K562 (cell line): ENCODE results near the gene EPB41L2. TPM values are rescaled to one million over a fixed set of nuclear protein-coding genes. Genes with fewer than 3 reads are reported as not detected.

Experiments
- ATAC-seq: fragments of 200-7000 bp; cut with Tn5 transposase; 3 replicates; pipeline ENCODE4 v1.9.1; 2020; ENCODE audit warnings: moderate library complexity
- BruUV-seq: library from RNA; stranded (reverse); fragments of 400-500 nt; replicated peaks from 2 replicates; lab custom pipeline; 2021; lab: Mats Ljungman, UMichigan
- CTCF ChIA-PET: fragments of 300-600 bp; formaldehyde crosslinking; extraction: SDS; loops from one replicate; lab custom pipeline; 2021; ENCODE audit warnings: low intra/inter-chr PET ratio; lab: Yijun Ruan, JAX
- POLR2A ChIA-PET: fragments of 300-600, 350-650 bp; sonication (Branson Sonifier 250); formaldehyde crosslinking; extraction: SDS; loops from one replicate; lab custom pipeline; 2021; ENCODE audit warnings: antibody characterized with exemption, inconsistent platforms; lab: Yijun Ruan, JAX
- DNase-seq, 4 experiments: peaks; one replicate each; pipeline versions ENCODE4 v3.0.0 to v3.0.0-alpha.2; 2011 to 2018; ENCODE audit warnings: low spot score in 3 of 4, mixed read lengths in 3 of 4; ENCODE audit errors: extremely low read depth in 1 of 4
- FAIRE-seq: peaks from 2 replicates; lab custom pipeline; 2011; peaks lifted over from hg19 to GRCh38; lab: Jason Lieb, UNC
- H2AFZ ChIP-seq: 2 replicates; pipeline ENCODE4 v1.6.0; 2011; ENCODE audit warnings: low read depth, low read length, control low read depth, inconsistent platforms
- H3K27ac ChIP-seq: fragments of 200-600 bp; 3 replicates; pipeline ENCODE4 v1.8.0; 2011; ENCODE audit warnings: low read depth, mild to moderate bottlenecking, control low read depth, inconsistent platforms, low read length, moderate library complexity, mixed read lengths; ENCODE audit errors: extremely low read depth
- H3K27me3 ChIP-seq, 2 experiments: fragments of 300-600 bp in 1 of 2; 2 replicates in 1 of 2; 3 replicates in 1 of 2; pipeline versions ENCODE4 v1.6.0 to v1.8.0; 2011; ENCODE audit warnings: inconsistent platforms in 2 of 2, low read length in 2 of 2, mild to moderate bottlenecking in 1 of 2, mixed read lengths in 1 of 2, moderate library complexity in 1 of 2; ENCODE audit not compliant: control insufficient read depth in 2 of 2, insufficient read depth in 2 of 2
- H3K36me3 ChIP-seq: fragments of 300-600 bp; 3 replicates; pipeline ENCODE4 v1.8.0; 2011; ENCODE audit warnings: mild to moderate bottlenecking, low read length, inconsistent platforms; ENCODE audit not compliant: control insufficient read depth, insufficient read depth
- H3K4me1 ChIP-seq, 2 experiments: fragments of 200-600 bp in 1 of 2; replicated peaks in 1 of 2; 2 replicates in 1 of 2; 3 replicates in 1 of 2; pipeline versions ENCODE4 v1.5.1 to v1.8.0; 2011; ENCODE audit warnings: inconsistent platforms in 2 of 2, low read length in 2 of 2, mild to moderate bottlenecking in 1 of 2, mixed read lengths in 1 of 2, moderate library complexity in 1 of 2; ENCODE audit not compliant: control insufficient read depth in 2 of 2, insufficient read depth in 2 of 2
- H3K4me2 ChIP-seq: 2 replicates; pipeline ENCODE4 v1.6.1; 2011; ENCODE audit warnings: low read length, control low read depth, inconsistent platforms, mixed read lengths; ENCODE audit not compliant: insufficient read depth
- H3K4me3 ChIP-seq: fragments of 200-600 bp; sonication (generic), shearing (Covaris generic); 2 replicates; pipeline ENCODE4 v1.5.1; 2016; ENCODE audit warnings: control low read depth, inconsistent platforms
- H3K79me2 ChIP-seq: fragments of 200-600 bp; 3 replicates; pipeline ENCODE4 v1.8.0; 2011; ENCODE audit warnings: low read length, inconsistent platforms; ENCODE audit not compliant: control insufficient read depth, insufficient read depth
- H3K9ac ChIP-seq, 2 experiments: 2 replicates each; pipeline versions ENCODE4 v1.6.0 to v1.6.1; 2011; ENCODE audit warnings: low read depth in 2 of 2, low read length in 2 of 2, control low read depth in 1 of 2, inconsistent platforms in 1 of 2, mild to moderate bottlenecking in 1 of 2, mixed read lengths in 1 of 2; ENCODE audit not compliant: insufficient read depth in 1 of 2
- H3K9me1 ChIP-seq: one replicate; pipeline ENCODE4 v1.6.0; 2011; ENCODE audit warnings: inconsistent platforms, mild to moderate bottlenecking, low read length, moderate library complexity; ENCODE audit not compliant: control insufficient read depth, insufficient read depth
- H3K9me3 ChIP-seq: replicated peaks from 2 replicates; pipeline ENCODE4 v1.5.1; 2011; ENCODE audit warnings: low read depth, low read length, inconsistent platforms; ENCODE audit not compliant: control insufficient read depth, insufficient read depth
- H4K20me1 ChIP-seq: replicated peaks from 2 replicates; pipeline ENCODE4 v1.6.1; 2011; ENCODE audit warnings: low read length, inconsistent platforms, mixed read lengths; ENCODE audit not compliant: control insufficient read depth, insufficient read depth
- E2F8 ChIP-seq: fragments of 450-650 bp; IDR thresholded peaks from 2 replicates; pipeline ENCODE4 v1.7.1; 2018; ENCODE audit warnings: mild to moderate bottlenecking, low read depth; ENCODE audit not compliant: partially characterized antibody
- MIER1 ChIP-seq: fragments of 450-650 bp; IDR thresholded peaks from 2 replicates; pipeline ENCODE4 v1.6.1; 2016; ENCODE audit warnings: antibody characterized with exemption, mild to moderate bottlenecking, low read depth
- SP1 ChIP-seq: sonication (generic); formaldehyde crosslinking; IDR thresholded peaks from 2 replicates; pipeline ENCODE4 v1.8.1; 2022; ENCODE audit warnings: mild to moderate bottlenecking, missing genetic modification reagents
- UBTF ChIP-seq, 2 experiments: IDR thresholded peaks; 2 replicates each; pipeline ENCODE4 v1.6.1; 2012; ENCODE audit warnings: improper control_type of control experiment in 2 of 2, low read depth in 2 of 2, low read length in 2 of 2, borderline replicate concordance in 1 of 2
- ZNF655 ChIP-seq: fragments of 250-450 bp; sonication (Bioruptor Pico); IDR thresholded peaks from 2 replicates; pipeline ENCODE4 v1.5.0; 2021
- WGBS: fragments of 100-300 bp; shearing (Covaris generic); methylation state at CpG from one replicate; pipeline ENCODE4 v1.1.6; 2016; ENCODE audit warnings: low coverage, mixed read lengths; ENCODE audit not compliant: insufficient coverage; ENCODE audit errors: missing lambda C conversion rate; 5-methylcytosine and 5-hydroxymethylcytosine counted together
- in situ Hi-C: fragments of 300-500 bp; cut with MboI; formaldehyde crosslinking; loops from 4 replicates; pipeline ENCODE4 v1.15.0; 2018; ENCODE audit warnings: inconsistent platforms, mixed read lengths
- intact Hi-C: fragments of 100-400 bp; cut with micrococcal nuclease; formaldehyde crosslinking; loops from 2 replicates; pipeline ENCODE4 v1.14.2; 2022
- polyA plus RNA-seq, 8 experiments: library from polyadenylated mRNA; depleted of rRNA in 4 of 8; stranded (reverse) in 5 of 8; unstranded in 3 of 8; fragments of >200 nt; fragmentation: Nextera tagmentation in 2 of 8; fragmentation: Illumina TruSeq in 1 of 8; extraction: Ambion mirVana in 2 of 8; extraction: Trizol in 1 of 8; gene quantifications; 2 replicates each; pipeline versions ENCODE4 v1.2.1 to v1.2.3, GENCODE V29; 2011 to 2014; ENCODE audit warnings: inconsistent platforms in 1 of 8, missing spikeins in 1 of 8
- total RNA-seq, 7 experiments: library from RNA; depleted of rRNA in 6 of 7; stranded (reverse); fragments of >200 nt in 6 of 7; fragmentation: Illumina TruSeq in 2 of 7; extraction: Trizol in 2 of 7; gene quantifications; 2 replicates each; pipeline versions ENCODE4 v1.2.1 to v1.2.3, GENCODE V29; 2011 to 2021; ENCODE audit warnings: low replicate concordance in 1 of 7

The EPB41L2 gene
- total and polyA plus RNA-seq, 9 of the 15 experiments (the other 6 are each of a cell fraction or from before 2014, with no cell fraction given): 5.1 to 53.6 (median 25.0) TPM

DNA sequence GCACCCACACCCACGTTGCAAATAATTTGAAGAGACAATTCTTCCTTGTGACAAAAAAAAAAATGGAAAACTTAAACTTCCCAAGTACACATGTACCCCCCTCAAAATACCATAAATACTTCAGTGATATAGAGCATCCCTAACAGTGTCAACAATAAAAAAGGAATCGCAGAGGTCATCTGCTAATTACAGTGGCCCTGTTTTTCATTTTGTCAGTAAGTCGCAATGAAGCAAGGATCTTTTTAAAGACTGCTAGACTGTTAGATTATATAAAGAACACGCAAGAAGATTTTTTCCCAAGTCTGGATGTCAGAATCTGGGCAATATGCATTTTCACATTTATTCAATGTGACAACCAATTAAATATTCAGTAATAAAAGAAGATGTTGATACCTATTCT is 93.9 kb downstream of the EPB41L2 start:
- H3K4me1 ChIP-seq: peaks cover 4 to 11% of the 10 kb centered on the region in 2 experiments; a peak in 3 of 5 replicates
- H4K20me1 ChIP-seq: no peaks in the 10 kb centered on the region
- H3K79me2 ChIP-seq: peaks cover 46% of the 10 kb centered on the region
- TF ChIP-seq E2F8: no peak
- H3K9me3 ChIP-seq: no peaks in the 10 kb centered on the region
- POLR2A ChIA-PET: no interaction called here
- DNase-seq (no peak), FAIRE-seq (no peak), ATAC-seq (no peak)
- no TSS peak for BruUV-seq
- H3K36me3 ChIP-seq: no peaks in the 10 kb centered on the region
- CTCF ChIA-PET: no interaction called here
- H3K4me3 ChIP-seq: no peak overlapping the region
- intact Hi-C loops (no loop called here), in situ Hi-C loops (no loop called here)
- H3K9ac ChIP-seq: no peak overlapping the region
- no peak overlapping the region for H2AFZ ChIP-seq
- H3K27ac ChIP-seq: no peak overlapping the region
- no peaks in the 10 kb centered on the region for H3K27me3 ChIP-seq
- H3K9me1 ChIP-seq: no peaks in the 10 kb centered on the region
- no peak overlapping the region for H3K4me2 ChIP-seq
- 7% methylated on average over 4 of the region's 4 CpGs for WGBS

- intact Hi-C loops: no loop called here
- no peaks in the 10 kb centered on the region for H3K9me3 ChIP-seq
- H3K9ac ChIP-seq: no peak overlapping the region
- ATAC-seq (peak; percentile 9; the same call in 1 of the 3 replicates), DNase-seq (no peak), FAIRE-seq (no peak)
- no peaks in the 10 kb centered on the region for H3K9me1 ChIP-seq
- in situ Hi-C loops: no loop called here
- no peak overlapping the region for H3K4me2 ChIP-seq
- WGBS: 23% methylated on average over 4 of the region's 4 CpGs
- no peak overlapping the region for H3K27ac ChIP-seq
- ChIA-PET POLR2A (interaction anchor here (0.7 to 1.4 kb wide), 2 partner anchors 9 to 65 kb away, joined by 3 to 4 read pairs; no protein-coding TSS in a partner anchor), CTCF (no interaction called here)
- H4K20me1 ChIP-seq: no peaks in the 10 kb centered on the region
- no peak overlapping the region for H2AFZ ChIP-seq
- no peaks in the 10 kb centered on the region for H3K27me3 ChIP-seq
- no TSS peak for BruUV-seq
- no peak overlapping the region for H3K4me3 ChIP-seq
- H3K79me2 ChIP-seq: peaks cover 46% of the 10 kb centered on the region
- H3K36me3 ChIP-seq: no peaks in the 10 kb centered on the region
- peaks cover 4 to 11% of the 10 kb centered on the region in 2 experiments; a peak in 3 of 5 replicates for H3K4me1 ChIP-seq
- TF ChIP-seq MIER1: no peak
- TF ChIP-seq SP1 (CRISPR knock-in tag): no peak
- TF ChIP-seq ZNF655 (CRISPR knock-in tag): no peak
- TF ChIP-seq UBTF (IDR thresholded peaks at IDR 0.05; ENCODE audit: borderline replicate concordance in 1 of 2, low read depth in 2 of 2, low read length in 2 of 2): no peak
These were observed 94.6 kb downstream of the EPB41L2 start for GRCh38 chr6:130968476-130968875.
